NB4 (cell line): Measurements from ENCODE around the gene TNFRSF1A.

Experiments used
- CTCF ChIP-seq: IDR thresholded peaks from one replicate; pipeline ENCODE4 v1.5.1; 2012; ENCODE audit warnings: low read depth, low read length
- MAX ChIP-seq: IDR thresholded peaks from 2 replicates; pipeline ENCODE4 v1.6.1; 2011; ENCODE audit warnings: low read depth, low read length
- MYC ChIP-seq: IDR thresholded peaks from 2 replicates; pipeline ENCODE4 v1.6.1; 2011; ENCODE audit warnings: low read depth, low read length
- POLR2A ChIP-seq: IDR thresholded peaks from 2 replicates; pipeline ENCODE4 v1.6.1; 2011; ENCODE audit warnings: mild to moderate bottlenecking; ENCODE audit not compliant: insufficient read length; ENCODE audit errors: extremely low read depth

- TF ChIP-seq CTCF: no peak
- TF ChIP-seq POLR2A: no peak
- no peak for TF ChIP-seq MAX
- TF ChIP-seq MYC: no peak
These were observed 33.6 kb upstream of the TNFRSF1A start, which contains the start of gene SCNN1A for GRCh38 chr12:6375269-6376078.
